GM18505 (cell line): ENCODE results near the gene CSNK1G3.
"Not testable (repeated sequence)": the region's sequence is repeated elsewhere in the genome, so short reads cannot be mapped to it uniquely, and the experiment has no call there.

ENCODE experiments used
- ATAC-seq: cut with Tn5 transposase; IDR thresholded peaks from one replicate; pipeline ENCODE4 v1.9.1; 2021; ENCODE audit not compliant: unreplicated experiment
- POLR2A ChIP-seq: IDR thresholded peaks from 4 replicates; pipeline ENCODE4 v1.6.1; 2011; ENCODE audit warnings: borderline replicate concordance; ENCODE audit not compliant: insufficient read depth, insufficient read length; ENCODE audit errors: extremely low read depth

Gene CSNK1G3

GRCh38 chr5:123605822-123606221 lies 93.8 kb downstream of the CSNK1G3 start:
- peak; percentile 58 for ATAC-seq
- TF ChIP-seq POLR2A: no peak

- TF ChIP-seq POLR2A: no peak
- no peak for ATAC-seq
Measured at GRCh38 chr5:123610209-123610608, 98.2 kb downstream of the CSNK1G3 start.

GRCh38 chr5:123610665-123611405 lies 98.9 kb downstream of the CSNK1G3 start:
- ATAC-seq: peak; percentile 71
- no peak for TF ChIP-seq POLR2A

GRCh38 chr5:123611406-123611709 lies 99.4 kb downstream of the CSNK1G3 start:
- ATAC-seq: no peak
- TF ChIP-seq POLR2A: no peak

- no peak for ATAC-seq
- TF ChIP-seq POLR2A: no peak
Measured at GRCh38 chr5:123617561-123617960, 105.6 kb downstream of the CSNK1G3 start.

GRCh38 chr5:123626051-123626450 lies 114.1 kb downstream of the CSNK1G3 start:
- TF ChIP-seq POLR2A: no peak
- no peak for ATAC-seq

- no peak for TF ChIP-seq POLR2A
- ATAC-seq: no peak
Measured at GRCh38 chr5:123628860-123629544, 117.0 kb downstream of the CSNK1G3 start.

- no peak for TF ChIP-seq POLR2A
- no peak for ATAC-seq
Measured at GRCh38 chr5:123636006-123636405, 124.0 kb downstream of the CSNK1G3 start.

GRCh38 chr5:123637028-123637427 lies 125.1 kb downstream of the CSNK1G3 start:
- ATAC-seq: not testable (repeated sequence)

GRCh38 chr5:123639244-123639643 lies 127.3 kb downstream of the CSNK1G3 start:
- ATAC-seq: no peak
- TF ChIP-seq POLR2A: no peak

GRCh38 chr5:123645024-123645603 lies 133.1 kb downstream of the CSNK1G3 start:
- no peak for ATAC-seq
- TF ChIP-seq POLR2A: no peak

- ATAC-seq: no peak
- no peak for TF ChIP-seq POLR2A
Measured at GRCh38 chr5:123647066-123647465, 135.1 kb downstream of the CSNK1G3 start.

GRCh38 chr5:123651234-123651633 lies 139.3 kb downstream of the CSNK1G3 start:
- no peak for TF ChIP-seq POLR2A
- no peak for ATAC-seq

GRCh38 chr5:123659011-123659410 lies 147.0 kb downstream of the CSNK1G3 start:
- TF ChIP-seq POLR2A: no peak
- no peak for ATAC-seq
